ENCODE measurements around the gene CD300LF.

Gene CD300LF

GRCh38 chr17:74712756-74713155 lies at the start of gene CD300LF:
TSS of gene CD300LF (minus strand) at chr17:74712923. CDS start at chr17:74712866, 57 bp downstream.
- Histone ChIP-seq H3K27me3 (ENCODE audit: insufficient read depth, low read length) (peaks cover 15% of the 10 kb centered on the region), H2AFZ (ENCODE audit: low read depth, low read length) (no peak within 1 kb of the TSS), H3K4me3 (ENCODE audit: low read length) (no peak within 1 kb of the TSS), H3K9me3 (ENCODE audit: low read length) (no peaks in the 10 kb centered on the region), H3K36me3 (ENCODE audit: insufficient read depth, low read length) (no peaks in the 10 kb centered on the region), H3K4me1 (ENCODE audit: insufficient read depth, low read length) (no peaks in the 10 kb centered on the region)

GRCh38 chr17:74761931-74762330 lies 49.2 kb upstream of the CD300LF start:
- Histone ChIP-seq H2AFZ (ENCODE audit: low read depth, low read length) (no peak overlapping the region), H3K4me1 (ENCODE audit: insufficient read depth, low read length) (peaks cover 53% of the 10 kb centered on the region), H3K36me3 (ENCODE audit: insufficient read depth, low read length) (no peaks in the 10 kb centered on the region), H3K9me3 (ENCODE audit: low read length) (no peaks in the 10 kb centered on the region), H3K4me3 (ENCODE audit: low read length) (no peak overlapping the region), H3K27me3 (ENCODE audit: insufficient read depth, low read length) (no peaks in the 10 kb centered on the region)

GRCh38 chr17:74761419-74761818 lies 48.7 kb upstream of the CD300LF start:
- no peak overlapping the region for H3K4me3 ChIP-seq (ENCODE audit: low read length)
- peaks cover 53% of the 10 kb centered on the region for H3K4me1 ChIP-seq (ENCODE audit: insufficient read depth, low read length)
- H2AFZ ChIP-seq (ENCODE audit: low read depth, low read length): no peak overlapping the region
- H3K9me3 ChIP-seq (ENCODE audit: low read length): no peaks in the 10 kb centered on the region
- no peaks in the 10 kb centered on the region for H3K36me3 ChIP-seq (ENCODE audit: insufficient read depth, low read length)
- H3K27me3 ChIP-seq (ENCODE audit: insufficient read depth, low read length): no peaks in the 10 kb centered on the region

- no peak overlapping the region for H3K4me3 ChIP-seq (ENCODE audit: low read length)
- H2AFZ ChIP-seq (ENCODE audit: low read depth, low read length): no peak overlapping the region
- H3K36me3 ChIP-seq (ENCODE audit: insufficient read depth, low read length): no peaks in the 10 kb centered on the region
- H3K27me3 ChIP-seq (ENCODE audit: insufficient read depth, low read length): no peaks in the 10 kb centered on the region
- H3K4me1 ChIP-seq (ENCODE audit: insufficient read depth, low read length): peaks cover 53% of the 10 kb centered on the region
- H3K9me3 ChIP-seq (ENCODE audit: low read length): no peaks in the 10 kb centered on the region
Measured at GRCh38 chr17:74760404-74761105, 47.8 kb upstream of the CD300LF start.

- Histone ChIP-seq H3K9me3 (ENCODE audit: low read length) (no peaks in the 10 kb centered on the region), H3K4me3 (ENCODE audit: low read length) (no peak overlapping the region), H3K4me1 (ENCODE audit: insufficient read depth, low read length) (peaks cover 51% of the 10 kb centered on the region), H3K27me3 (ENCODE audit: insufficient read depth, low read length) (no peaks in the 10 kb centered on the region), H2AFZ (ENCODE audit: low read depth, low read length) (no peak overlapping the region), H3K36me3 (ENCODE audit: insufficient read depth, low read length) (no peaks in the 10 kb centered on the region)
Measured at GRCh38 chr17:74759941-74760340, 47.2 kb upstream of the CD300LF start.

- Histone ChIP-seq H3K9me3 (ENCODE audit: low read length) (no peaks in the 10 kb centered on the region), H3K4me1 (ENCODE audit: insufficient read depth, low read length) (peaks cover 45% of the 10 kb centered on the region), H2AFZ (ENCODE audit: low read depth, low read length) (no peak overlapping the region), H3K27me3 (ENCODE audit: insufficient read depth, low read length) (no peaks in the 10 kb centered on the region), H3K4me3 (ENCODE audit: low read length) (no peak overlapping the region), H3K36me3 (ENCODE audit: insufficient read depth, low read length) (no peaks in the 10 kb centered on the region)
Measured at GRCh38 chr17:74759243-74759801, 46.6 kb upstream of the CD300LF start.

GRCh38 chr17:74758848-74759168 lies 46.1 kb upstream of the CD300LF start:
- no peaks in the 10 kb centered on the region for H3K9me3 ChIP-seq (ENCODE audit: low read length)
- no peaks in the 10 kb centered on the region for H3K36me3 ChIP-seq (ENCODE audit: insufficient read depth, low read length)
- H3K4me1 ChIP-seq (ENCODE audit: insufficient read depth, low read length): peaks cover 41% of the 10 kb centered on the region

GRCh38 chr17:74757931-74758847 lies 45.5 kb upstream of the CD300LF start:
- Histone ChIP-seq H3K4me3 (ENCODE audit: low read length) (no peak overlapping the region), H3K4me1 (ENCODE audit: insufficient read depth, low read length) (peaks cover 34% of the 10 kb centered on the region), H3K36me3 (ENCODE audit: insufficient read depth, low read length) (no peaks in the 10 kb centered on the region), H2AFZ (ENCODE audit: low read depth, low read length) (no peak overlapping the region), H3K27me3 (ENCODE audit: insufficient read depth, low read length) (no peaks in the 10 kb centered on the region), H3K9me3 (ENCODE audit: low read length) (no peaks in the 10 kb centered on the region)

More at GRCh38 chr17:74758848-74759168, 46.1 kb upstream of the CD300LF start:
- H2AFZ ChIP-seq (ENCODE audit: low read depth, low read length): no peak overlapping the region
- H3K27me3 ChIP-seq (ENCODE audit: insufficient read depth, low read length): no peaks in the 10 kb centered on the region
- no peak overlapping the region for H3K4me3 ChIP-seq (ENCODE audit: low read length)

- no peaks in the 10 kb centered on the region for H3K27me3 ChIP-seq (ENCODE audit: insufficient read depth, low read length)
- peaks cover 29% of the 10 kb centered on the region for H3K4me1 ChIP-seq (ENCODE audit: insufficient read depth, low read length)
- H3K36me3 ChIP-seq (ENCODE audit: insufficient read depth, low read length): no peaks in the 10 kb centered on the region
- H2AFZ ChIP-seq (ENCODE audit: low read depth, low read length): no peak overlapping the region
- H3K4me3 ChIP-seq (ENCODE audit: low read length): no peak overlapping the region
- H3K9me3 ChIP-seq (ENCODE audit: low read length): no peaks in the 10 kb centered on the region
Measured at GRCh38 chr17:74757502-74757901, 44.8 kb upstream of the CD300LF start.

- H3K4me1 ChIP-seq (ENCODE audit: insufficient read depth, low read length): peaks cover 25% of the 10 kb centered on the region
- H3K36me3 ChIP-seq (ENCODE audit: insufficient read depth, low read length): no peaks in the 10 kb centered on the region
- H3K4me3 ChIP-seq (ENCODE audit: low read length): no peak overlapping the region
- no peaks in the 10 kb centered on the region for H3K9me3 ChIP-seq (ENCODE audit: low read length)
- H3K27me3 ChIP-seq (ENCODE audit: insufficient read depth, low read length): no peaks in the 10 kb centered on the region
- no peak overlapping the region for H2AFZ ChIP-seq (ENCODE audit: low read depth, low read length)
Measured at GRCh38 chr17:74756891-74757290, 44.2 kb upstream of the CD300LF start.

GRCh38 chr17:74755533-74755932 lies 42.8 kb upstream of the CD300LF start:
- Histone ChIP-seq H3K4me1 (ENCODE audit: insufficient read depth, low read length) (peaks cover 11% of the 10 kb centered on the region), H3K9me3 (ENCODE audit: low read length) (no peaks in the 10 kb centered on the region), H3K36me3 (ENCODE audit: insufficient read depth, low read length) (no peaks in the 10 kb centered on the region), H2AFZ (ENCODE audit: low read depth, low read length) (no peak overlapping the region), H3K4me3 (ENCODE audit: low read length) (no peak overlapping the region), H3K27me3 (ENCODE audit: insufficient read depth, low read length) (no peaks in the 10 kb centered on the region)

- Histone ChIP-seq H3K4me3 (ENCODE audit: low read length) (no peak overlapping the region), H3K4me1 (ENCODE audit: insufficient read depth, low read length) (peaks cover 11% of the 10 kb centered on the region), H3K27me3 (ENCODE audit: insufficient read depth, low read length) (no peaks in the 10 kb centered on the region), H3K36me3 (ENCODE audit: insufficient read depth, low read length) (no peaks in the 10 kb centered on the region), H2AFZ (ENCODE audit: low read depth, low read length) (no peak overlapping the region), H3K9me3 (ENCODE audit: low read length) (no peaks in the 10 kb centered on the region)
Measured at GRCh38 chr17:74754832-74755231, 42.1 kb upstream of the CD300LF start.

GRCh38 chr17:74752822-74753401 lies 40.2 kb upstream of the CD300LF start:
- Histone ChIP-seq H3K4me3 (ENCODE audit: low read length) (no peak overlapping the region), H3K4me1 (ENCODE audit: insufficient read depth, low read length) (peaks cover 11% of the 10 kb centered on the region), H2AFZ (ENCODE audit: low read depth, low read length) (no peak overlapping the region)

More at GRCh38 chr17:74752822-74753401, 40.2 kb upstream of the CD300LF start:
- Histone ChIP-seq H3K36me3 (ENCODE audit: insufficient read depth, low read length) (no peaks in the 10 kb centered on the region), H3K27me3 (ENCODE audit: insufficient read depth, low read length) (no peaks in the 10 kb centered on the region), H3K9me3 (ENCODE audit: low read length) (no peaks in the 10 kb centered on the region)
